ENCODE results near the gene DZIP1L. TPM values are rescaled to one million over a fixed set of nuclear protein-coding genes. Genes with fewer than 3 reads are reported as not detected.

Gene DZIP1L
- total RNA-seq, 1 donor from 2014 or later = 3.3 TPM

- H3K27ac Mint-ChIP-seq (ENCODE audit: unreplicated experiment) = no peak overlapping the region
- peaks cover 9% of the 10 kb centered on the region for H3K36me3 Mint-ChIP-seq (ENCODE audit: unreplicated experiment)
- no peaks in the 10 kb centered on the region for H3K27me3 Mint-ChIP-seq (ENCODE audit: unreplicated experiment)
- no peaks in the 10 kb centered on the region for H3K4me1 Mint-ChIP-seq (ENCODE audit: low read depth, unreplicated experiment)
- H3K9me3 Mint-ChIP-seq (ENCODE audit: unreplicated experiment) = no peaks in the 10 kb centered on the region
- DNase-seq = no peak
- TF ChIP-seq, protein P1, sequence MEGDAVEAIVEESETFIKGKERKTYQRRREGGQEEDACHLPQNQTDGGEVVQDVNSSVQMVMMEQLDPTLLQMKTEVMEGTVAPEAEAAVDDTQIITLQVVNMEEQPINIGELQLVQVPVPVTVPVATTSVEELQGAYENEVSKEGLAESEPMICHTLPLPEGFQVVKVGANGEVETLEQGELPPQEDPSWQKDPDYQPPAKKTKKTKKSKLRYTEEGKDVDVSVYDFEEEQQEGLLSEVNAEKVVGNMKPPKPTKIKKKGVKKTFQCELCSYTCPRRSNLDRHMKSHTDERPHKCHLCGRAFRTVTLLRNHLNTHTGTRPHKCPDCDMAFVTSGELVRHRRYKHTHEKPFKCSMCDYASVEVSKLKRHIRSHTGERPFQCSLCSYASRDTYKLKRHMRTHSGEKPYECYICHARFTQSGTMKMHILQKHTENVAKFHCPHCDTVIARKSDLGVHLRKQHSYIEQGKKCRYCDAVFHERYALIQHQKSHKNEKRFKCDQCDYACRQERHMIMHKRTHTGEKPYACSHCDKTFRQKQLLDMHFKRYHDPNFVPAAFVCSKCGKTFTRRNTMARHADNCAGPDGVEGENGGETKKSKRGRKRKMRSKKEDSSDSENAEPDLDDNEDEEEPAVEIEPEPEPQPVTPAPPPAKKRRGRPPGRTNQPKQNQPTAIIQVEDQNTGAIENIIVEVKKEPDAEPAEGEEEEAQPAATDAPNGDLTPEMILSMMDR (IDR thresholded peaks at IDR 0.05; ENCODE audit: partially characterized antibody, unreplicated experiment) = no peak
- no peak overlapping the region for H3K4me3 Mint-ChIP-seq (ENCODE audit: unreplicated experiment)
These were observed 9.4 kb upstream of the DZIP1L start for GRCh38 chr3:138124706-138125355.

DNA sequence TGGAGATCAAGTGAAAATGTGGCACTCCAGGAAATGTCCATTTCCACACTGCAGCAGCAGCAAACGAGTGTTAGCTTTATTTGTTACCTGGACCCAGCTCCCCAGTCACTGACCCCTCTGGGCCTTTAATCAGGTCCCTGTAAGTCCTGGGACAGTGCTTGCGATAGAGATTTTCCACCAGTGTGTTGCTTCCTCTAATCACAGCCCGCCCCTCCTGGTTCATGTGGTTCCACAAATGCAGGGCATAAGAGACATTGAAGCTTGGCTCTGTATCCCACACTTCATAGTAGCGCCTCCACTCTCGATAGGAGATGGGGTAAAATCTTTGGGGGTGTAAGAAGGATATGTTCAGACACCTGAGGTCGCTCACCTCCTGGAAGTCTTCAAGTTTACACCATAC lies 8.8 kb upstream of the DZIP1L start:
- Mint-ChIP-seq H3K27ac (ENCODE audit: unreplicated experiment) (no peak overlapping the region), H3K4me1 (ENCODE audit: low read depth, unreplicated experiment) (no peaks in the 10 kb centered on the region), H3K36me3 (ENCODE audit: unreplicated experiment) (peaks cover 9% of the 10 kb centered on the region), H3K9me3 (ENCODE audit: unreplicated experiment) (no peaks in the 10 kb centered on the region), H3K4me3 (ENCODE audit: unreplicated experiment) (no peak overlapping the region), H3K27me3 (ENCODE audit: unreplicated experiment) (no peaks in the 10 kb centered on the region)
- DNase-seq = no peak
- TF ChIP-seq, protein P1 (IDR thresholded peaks at IDR 0.05; ENCODE audit: partially characterized antibody, unreplicated experiment) = no peak

DNA sequence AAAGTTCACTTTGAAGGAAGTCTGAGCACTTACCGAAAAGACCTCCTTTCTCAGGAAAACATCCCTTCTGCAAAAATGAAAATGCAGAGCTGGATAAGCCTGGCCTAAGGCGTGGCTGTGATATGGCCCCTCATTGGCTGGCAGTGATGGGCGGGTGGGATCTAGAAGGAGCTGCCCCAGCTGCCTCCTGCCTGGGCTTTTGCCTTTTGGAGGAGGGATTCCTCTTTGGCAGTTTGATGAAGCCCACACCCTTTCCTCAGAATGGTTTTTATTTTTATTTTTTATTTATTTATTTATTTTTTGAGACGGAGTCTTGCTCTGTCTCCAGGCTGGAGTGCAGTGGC lies 4.0 kb upstream of the DZIP1L start:
- Mint-ChIP-seq H3K36me3 (ENCODE audit: unreplicated experiment) (peaks cover 4% of the 10 kb centered on the region), H3K9me3 (ENCODE audit: unreplicated experiment) (no peaks in the 10 kb centered on the region), H3K4me3 (ENCODE audit: unreplicated experiment) (no peak overlapping the region), H3K27ac (ENCODE audit: unreplicated experiment) (no peak overlapping the region), H3K4me1 (ENCODE audit: low read depth, unreplicated experiment) (peaks cover 2% of the 10 kb centered on the region), H3K27me3 (ENCODE audit: unreplicated experiment) (peaks cover 2% of the 10 kb centered on the region)
- no peak for DNase-seq
- TF ChIP-seq, protein P1 (IDR thresholded peaks at IDR 0.05; ENCODE audit: partially characterized antibody, unreplicated experiment) = no peak

DNA sequence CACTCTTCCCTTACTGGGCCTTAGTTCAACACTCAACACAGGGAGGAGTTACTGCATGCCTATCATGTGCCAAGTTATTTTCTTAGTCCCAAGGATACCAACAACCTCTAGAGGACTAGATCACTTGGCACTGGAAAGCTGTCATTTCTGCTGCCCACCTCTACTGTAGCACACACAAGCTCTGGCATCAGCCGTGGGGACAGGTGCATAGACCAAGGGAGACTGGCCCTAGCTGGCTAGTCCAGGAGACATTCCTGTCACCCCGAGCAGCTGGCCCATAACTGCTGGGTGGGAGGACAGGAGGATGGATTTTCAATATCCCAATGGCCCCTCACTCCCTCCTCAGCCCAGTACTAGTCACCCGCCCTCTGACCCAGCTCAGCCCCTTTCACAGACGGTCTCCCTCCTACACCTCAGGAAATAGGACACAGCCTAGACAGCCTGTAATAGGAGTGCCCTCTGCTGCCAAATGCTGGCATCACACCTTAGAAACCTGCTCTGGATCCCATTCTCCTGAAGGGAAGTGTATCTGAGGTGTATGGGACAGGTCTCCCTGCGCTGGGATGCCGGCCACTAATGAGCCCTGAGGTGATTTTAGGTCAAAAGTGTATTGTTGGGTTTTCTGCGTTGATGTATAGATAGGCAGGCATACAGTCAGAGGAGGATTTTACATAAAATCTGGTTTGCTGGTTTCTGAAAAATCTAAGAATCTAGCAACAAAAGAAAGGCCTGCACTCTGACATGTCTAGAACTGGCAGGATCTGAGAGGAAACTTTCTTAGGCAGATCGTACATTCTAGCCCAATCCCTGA lies 3.4 kb upstream of the DZIP1L start:
- TF ChIP-seq, protein P1 (IDR thresholded peaks at IDR 0.05; ENCODE audit: partially characterized antibody, unreplicated experiment) = peak; percentile 71
- Mint-ChIP-seq H3K4me3 (ENCODE audit: unreplicated experiment) (no peak overlapping the region), H3K9me3 (ENCODE audit: unreplicated experiment) (no peaks in the 10 kb centered on the region), H3K27ac (ENCODE audit: unreplicated experiment) (no peak overlapping the region), H3K27me3 (ENCODE audit: unreplicated experiment) (peaks cover 4% of the 10 kb centered on the region), H3K4me1 (ENCODE audit: low read depth, unreplicated experiment) (peaks cover 2% of the 10 kb centered on the region), H3K36me3 (ENCODE audit: unreplicated experiment) (peaks cover 1% of the 10 kb centered on the region)
- DNase-seq = peak; percentile 85

- Mint-ChIP-seq H3K27ac (ENCODE audit: unreplicated experiment) (no peak overlapping the region), H3K36me3 (ENCODE audit: unreplicated experiment) (no peaks in the 10 kb centered on the region), H3K27me3 (ENCODE audit: unreplicated experiment) (peaks cover 4% of the 10 kb centered on the region), H3K9me3 (ENCODE audit: unreplicated experiment) (no peaks in the 10 kb centered on the region), H3K4me3 (ENCODE audit: unreplicated experiment) (peak overlapping the region; percentile 84), H3K4me1 (ENCODE audit: low read depth, unreplicated experiment) (peaks cover 2% of the 10 kb centered on the region)
- no peak for DNase-seq
- TF ChIP-seq, protein P1 (IDR thresholded peaks at IDR 0.05; ENCODE audit: partially characterized antibody, unreplicated experiment) = no peak
These were observed 933 bp downstream of the DZIP1L start for GRCh38 chr3:138114431-138114918.

All from glutamatergic neuron (in vitro differentiated cells).